SHP77 treated with DMSO at 0.1 percent for 48 hours (cell line): ENCODE measurements around the gene IFNAR2.
A peak's percentile ranks its signal among the peaks of the same experiment; 100 is the strongest.
"Not testable (repeated sequence)": the region's sequence is repeated elsewhere in the genome, so short reads cannot be mapped to it uniquely, and the experiment has no call there.

ENCODE experiments used
- DNase-seq: peaks from one replicate; lab custom pipeline; 2025; lab: John Stamatoyannopoulos, UW

Gene IFNAR2

GRCh38 chr21:33244082-33244778 is 14.5 kb downstream of the IFNAR2 start:
- DNase-seq = no peak

GRCh38 chr21:33244779-33245105 is 15.0 kb downstream of the IFNAR2 start:
- DNase-seq = no peak

- DNase-seq = no peak
These were observed 15.7 kb downstream of the IFNAR2 start for GRCh38 chr21:33245289-33245918.

- no peak for DNase-seq
These were observed 16.8 kb downstream of the IFNAR2 start for GRCh38 chr21:33246506-33246905.

- no peak for DNase-seq
These were observed 17.2 kb downstream of the IFNAR2 start for GRCh38 chr21:33246963-33247362.

GRCh38 chr21:33247599-33247998 is 17.9 kb downstream of the IFNAR2 start:
- no peak for DNase-seq

GRCh38 chr21:33249331-33250002 is 19.7 kb downstream of the IFNAR2 start:
- DNase-seq = no peak

GRCh38 chr21:33251119-33251518 is 21.4 kb downstream of the IFNAR2 start:
- DNase-seq = no peak

GRCh38 chr21:33253382-33253781 is 23.6 kb downstream of the IFNAR2 start:
- not testable (repeated sequence) for DNase-seq

- DNase-seq = no peak
These were observed 25.0 kb downstream of the IFNAR2 start for GRCh38 chr21:33254766-33255165.

- no peak for DNase-seq
These were observed 25.7 kb downstream of the IFNAR2 start for GRCh38 chr21:33255404-33255803.

- no peak for DNase-seq
These were observed 26.3 kb downstream of the IFNAR2 start for GRCh38 chr21:33256019-33256418.

- no peak for DNase-seq
These were observed 27.5 kb downstream of the IFNAR2 start for GRCh38 chr21:33257094-33257803.

GRCh38 chr21:33258475-33258874 is 28.7 kb downstream of the IFNAR2 start:
- DNase-seq = no peak

- no peak for DNase-seq
These were observed 29.7 kb downstream of the IFNAR2 start for GRCh38 chr21:33259428-33259827.

GRCh38 chr21:33259995-33260394 is 30.3 kb downstream of the IFNAR2 start:
- DNase-seq = no peak

- no peak for DNase-seq
These were observed 31.9 kb downstream of the IFNAR2 start for GRCh38 chr21:33261635-33262034.

GRCh38 chr21:33262921-33263320 is 33.2 kb downstream of the IFNAR2 start:
- DNase-seq = no peak

- no peak for DNase-seq
These were observed 34.8 kb downstream of the IFNAR2 start for GRCh38 chr21:33264561-33264960.

GRCh38 chr21:33265664-33266049 is 35.9 kb downstream of the IFNAR2 start:
- DNase-seq = no peak

GRCh38 chr21:33266050-33266788 is 36.5 kb downstream of the IFNAR2 start, which contains the start of gene IL10RB:
TSS of gene IL10RB (plus strand) at chr21:33266367. CDS start at chr21:33266466, 99 bp downstream.
- peak; percentile 54 for DNase-seq

- DNase-seq = no peak
These were observed 37.0 kb downstream of the IFNAR2 start for GRCh38 chr21:33266789-33267135.
